ENCODE data around the gene MON1B. TPM values are rescaled to one million over a fixed set of nuclear protein-coding genes. Genes with fewer than 3 reads are reported as not detected.
"Not testable (repeated sequence)": the region's sequence is repeated elsewhere in the genome, so short reads cannot be mapped to it uniquely, and the experiment has no call there.

The MON1B gene
- total RNA-seq (2014; rRNA removed; shearing (Covaris generic)) = 6.1 and 6.9 TPM in 2 replicates
- polyA plus RNA-seq (2015; cell fraction: cytosol; rRNA removed) = 50.5 and 52.4 TPM in 2 replicates
- 61.1 and 67.8 TPM in 2 replicates for polyA plus RNA-seq (2015; cell fraction: nucleus; rRNA removed)

DNA sequence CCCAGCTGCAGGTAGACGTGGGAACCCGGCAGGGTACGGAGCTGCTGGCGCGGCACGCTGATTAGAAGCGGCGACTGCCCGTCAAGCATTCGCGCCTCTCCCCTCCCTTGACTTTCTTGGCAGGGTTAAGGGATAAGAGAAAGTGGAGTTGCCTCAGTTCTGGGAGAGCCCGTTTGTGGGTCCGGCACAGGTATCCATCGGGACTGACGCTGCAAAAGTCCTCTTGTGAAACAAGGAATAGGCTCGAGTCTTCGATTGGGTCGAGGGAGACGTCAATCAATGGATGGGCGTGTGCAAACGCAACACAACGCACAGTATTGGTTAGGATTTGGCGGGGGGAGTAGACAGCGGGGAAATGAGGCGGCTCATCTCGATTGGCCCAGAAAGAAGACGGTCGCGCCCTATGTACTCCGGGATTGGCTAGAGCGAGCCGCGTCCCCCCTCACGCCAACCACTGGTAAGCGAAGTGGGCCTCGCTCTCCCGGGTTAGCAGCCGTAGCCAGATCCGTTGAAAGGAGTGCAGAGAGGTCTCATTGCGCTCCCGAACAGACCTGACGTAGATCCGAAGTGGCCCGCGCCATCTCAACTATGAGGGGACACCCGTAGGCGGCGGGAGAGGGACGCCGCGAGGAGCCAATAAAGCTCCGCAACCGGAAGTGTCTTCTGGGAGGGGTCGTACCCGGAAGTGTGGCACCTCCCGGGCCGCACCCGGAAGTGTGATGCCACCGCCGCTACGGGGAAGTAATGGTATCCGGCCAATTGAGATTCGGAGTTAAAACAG, at the start of gene MON1B:
Gene MON1B (plus strand): TSS at position 713 of the 781 bp plus-strand sequence. CDS start 296 bp downstream, outside the sequence.
- in situ Hi-C loops (cut with HindIII; ENCODE audit: low pct_unique_long_range_greater_than_20kb, low sequenced_read_pairs) = no loop called here

DNA sequence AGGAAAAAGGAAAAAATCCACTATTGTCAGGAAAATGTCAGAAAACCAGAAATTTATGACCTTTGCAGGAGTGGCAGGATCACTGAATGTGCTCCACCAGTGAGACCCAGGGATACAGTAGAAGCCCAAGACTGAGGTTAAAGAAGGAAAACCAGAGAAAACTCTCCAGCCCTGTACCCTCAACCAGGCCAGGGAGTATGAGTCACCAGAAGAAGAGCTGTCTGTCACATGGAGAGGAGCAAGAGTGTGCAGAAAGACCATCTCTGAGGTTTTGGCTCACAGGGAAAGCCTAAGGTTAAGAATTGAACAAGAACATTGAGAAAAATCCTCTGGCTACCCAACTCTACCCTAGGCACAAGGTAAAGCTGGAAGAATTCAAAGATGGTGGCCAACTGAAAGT, 47.6 kb upstream of the MON1B start:
- DNase-seq (ENCODE audit: low read depth, low spot score) = no peak
- in situ Hi-C loops (cut with HindIII; ENCODE audit: low pct_unique_long_range_greater_than_20kb, low sequenced_read_pairs) = no loop called here

More for the DNA sequence above, at the start of gene MON1B:
- DNase-seq (ENCODE audit: low read depth, low spot score) = peak; percentile 98

DNA sequence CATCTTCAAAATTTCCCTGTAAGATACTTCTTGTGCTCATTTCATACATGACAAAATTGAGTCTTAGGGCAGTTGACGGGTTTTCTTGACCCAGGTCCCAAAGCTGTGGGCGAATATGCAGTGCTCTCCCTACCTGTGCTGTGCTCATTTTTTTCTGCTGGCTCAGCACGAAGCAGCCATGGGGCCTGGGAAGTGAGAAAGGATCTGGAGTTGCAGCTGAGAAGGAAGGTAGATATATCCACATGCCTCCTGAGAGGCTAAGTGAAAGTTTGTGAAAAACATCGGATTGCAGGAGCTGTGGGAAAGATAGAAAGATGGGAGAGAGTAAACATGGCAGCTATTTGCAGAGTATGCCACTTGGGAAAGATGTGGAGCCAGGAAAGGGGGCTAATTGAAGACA, 42.9 kb upstream of the MON1B start:
- DNase-seq (ENCODE audit: low read depth, low spot score) = no peak
- in situ Hi-C loops (cut with HindIII; ENCODE audit: low pct_unique_long_range_greater_than_20kb, low sequenced_read_pairs) = no loop called here

DNA sequence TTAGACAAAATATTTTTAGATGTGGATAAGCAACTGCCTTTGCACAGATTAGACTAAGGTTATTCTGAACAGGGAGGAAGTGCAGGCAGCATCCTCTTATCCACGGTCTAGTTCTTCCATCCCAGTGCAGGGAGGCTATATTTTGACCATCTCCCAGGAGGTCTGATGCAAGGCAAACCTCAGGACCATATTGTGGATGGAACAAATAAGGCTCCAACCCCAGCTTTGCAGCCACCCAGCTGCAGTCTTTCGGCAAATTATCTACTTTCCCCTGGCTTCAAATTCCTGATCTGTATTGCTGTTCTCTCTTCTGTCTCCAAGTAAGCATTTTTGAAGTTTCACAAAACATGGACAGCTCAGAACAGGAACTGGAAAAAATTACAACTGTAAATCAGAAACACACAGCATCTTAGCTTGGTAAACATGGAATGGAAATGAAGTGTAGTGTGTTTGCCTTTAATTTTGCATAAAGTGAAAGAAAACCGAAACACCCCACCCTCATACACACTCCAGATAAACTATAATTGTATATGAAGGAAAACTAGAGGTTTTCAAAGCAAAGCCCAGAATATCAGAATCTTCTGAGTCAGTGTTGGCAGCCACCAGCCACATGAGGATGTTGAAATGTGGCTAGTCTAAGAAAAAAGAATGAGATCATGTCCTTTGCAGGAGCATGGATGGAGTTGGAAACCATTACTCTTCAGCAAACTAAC, 33.5 kb upstream of the MON1B start:
- no peak for DNase-seq (ENCODE audit: low read depth, low spot score)
- in situ Hi-C loops (cut with HindIII; ENCODE audit: low pct_unique_long_range_greater_than_20kb, low sequenced_read_pairs) = no loop called here

- in situ Hi-C loops (cut with HindIII; ENCODE audit: low pct_unique_long_range_greater_than_20kb, low sequenced_read_pairs) = no loop called here
- no peak for DNase-seq (ENCODE audit: low read depth, low spot score)
These were observed 32.7 kb upstream of the MON1B start for GRCh38 chr16:77158293-77158692.

- in situ Hi-C loops (cut with HindIII; ENCODE audit: low pct_unique_long_range_greater_than_20kb, low sequenced_read_pairs) = no loop called here
- no peak for DNase-seq (ENCODE audit: low read depth, low spot score)
These were observed 26.0 kb upstream of the MON1B start for GRCh38 chr16:77165006-77165405.

GRCh38 chr16:77165536-77166236, 25.3 kb upstream of the MON1B start:
- in situ Hi-C loops (cut with HindIII; ENCODE audit: low pct_unique_long_range_greater_than_20kb, low sequenced_read_pairs); DNase-seq (ENCODE audit: low read depth, low spot score): not testable (repeated sequence)

GRCh38 chr16:77166726-77167125, 24.3 kb upstream of the MON1B start:
- no peak for DNase-seq (ENCODE audit: low read depth, low spot score)
- in situ Hi-C loops (cut with HindIII; ENCODE audit: low pct_unique_long_range_greater_than_20kb, low sequenced_read_pairs) = no loop called here

GRCh38 chr16:77168901-77169300, 22.1 kb upstream of the MON1B start:
- in situ Hi-C loops (cut with HindIII; ENCODE audit: low pct_unique_long_range_greater_than_20kb, low sequenced_read_pairs) = no loop called here
- DNase-seq (ENCODE audit: low read depth, low spot score) = no peak

DNA sequence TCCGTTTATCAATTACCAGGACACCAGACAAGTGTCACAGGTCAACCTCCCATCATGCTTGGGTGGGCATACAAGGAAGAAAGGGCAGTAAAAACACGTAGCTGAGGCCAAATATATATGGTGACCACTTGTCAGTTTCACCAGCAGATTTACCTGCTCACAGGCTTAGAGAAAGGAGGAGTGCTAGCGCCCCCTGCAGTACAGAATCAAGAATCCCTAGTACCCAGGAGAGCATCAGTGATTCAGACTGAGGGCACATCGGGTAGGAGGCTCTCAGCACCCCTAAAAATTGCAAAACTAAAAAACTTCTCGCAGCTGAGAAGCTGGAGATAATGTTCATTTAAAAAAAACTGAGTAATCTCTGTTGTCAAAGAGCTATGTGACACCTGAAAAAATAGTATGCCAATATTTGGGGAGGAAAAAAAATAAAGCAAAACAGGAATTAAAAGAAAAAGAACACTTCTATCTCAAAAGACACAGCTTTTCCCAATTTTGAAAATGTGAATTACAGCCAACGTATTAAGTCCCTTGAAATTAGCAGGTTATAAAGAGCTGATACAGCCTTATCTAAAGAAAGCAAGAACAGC, 21.2 kb upstream of the MON1B start:
- peak; percentile 68 for DNase-seq (ENCODE audit: low read depth, low spot score)
- in situ Hi-C loops (cut with HindIII; ENCODE audit: low pct_unique_long_range_greater_than_20kb, low sequenced_read_pairs) = no loop called here

DNA sequence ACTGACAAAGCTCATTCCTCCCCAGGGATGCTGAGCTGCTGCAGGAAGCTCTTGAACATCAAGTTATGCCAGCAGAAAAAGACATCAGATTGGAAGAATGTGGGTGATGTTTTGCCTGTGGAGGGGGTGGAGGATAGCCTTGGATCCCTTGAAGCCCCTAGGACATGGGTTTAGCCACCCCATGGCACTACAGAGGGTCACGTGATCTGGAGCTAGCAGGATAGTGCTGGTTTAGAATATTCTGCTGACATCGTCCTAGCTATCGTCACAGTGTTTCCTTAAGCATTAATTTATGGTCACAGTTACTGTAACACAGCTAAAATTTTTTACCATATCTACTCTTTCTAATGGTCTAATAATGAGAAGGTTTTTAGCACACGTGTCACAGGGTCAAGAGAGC, 20.2 kb upstream of the MON1B start:
- in situ Hi-C loops (cut with HindIII; ENCODE audit: low pct_unique_long_range_greater_than_20kb, low sequenced_read_pairs) = no loop called here
- no peak for DNase-seq (ENCODE audit: low read depth, low spot score)

- DNase-seq (ENCODE audit: low read depth, low spot score) = peak; percentile 74
- in situ Hi-C loops (cut with HindIII; ENCODE audit: low pct_unique_long_range_greater_than_20kb, low sequenced_read_pairs) = no loop called here
These were observed 19.0 kb upstream of the MON1B start for GRCh38 chr16:77171745-77172635.

DNA sequence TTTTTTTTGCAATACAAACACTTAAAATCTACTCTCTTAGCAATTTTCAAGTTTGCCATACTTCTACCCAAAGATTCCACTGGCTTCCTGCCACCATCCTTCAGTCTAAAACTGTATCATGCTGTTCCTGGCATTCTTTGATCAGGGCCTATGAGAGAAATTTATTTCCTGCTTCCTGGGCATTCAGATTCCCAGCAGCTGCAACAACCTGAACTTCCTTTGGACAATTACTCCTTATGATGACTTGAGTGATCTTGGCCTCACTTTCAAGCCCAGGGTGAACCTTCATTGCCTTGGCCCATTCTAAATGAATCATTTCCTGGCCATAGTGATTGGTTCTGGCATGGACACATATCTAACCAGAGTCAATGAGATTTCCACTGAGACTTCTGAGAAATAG, 18.0 kb upstream of the MON1B start:
- in situ Hi-C loops (cut with HindIII; ENCODE audit: low pct_unique_long_range_greater_than_20kb, low sequenced_read_pairs) = no loop called here
- no peak for DNase-seq (ENCODE audit: low read depth, low spot score)

DNA sequence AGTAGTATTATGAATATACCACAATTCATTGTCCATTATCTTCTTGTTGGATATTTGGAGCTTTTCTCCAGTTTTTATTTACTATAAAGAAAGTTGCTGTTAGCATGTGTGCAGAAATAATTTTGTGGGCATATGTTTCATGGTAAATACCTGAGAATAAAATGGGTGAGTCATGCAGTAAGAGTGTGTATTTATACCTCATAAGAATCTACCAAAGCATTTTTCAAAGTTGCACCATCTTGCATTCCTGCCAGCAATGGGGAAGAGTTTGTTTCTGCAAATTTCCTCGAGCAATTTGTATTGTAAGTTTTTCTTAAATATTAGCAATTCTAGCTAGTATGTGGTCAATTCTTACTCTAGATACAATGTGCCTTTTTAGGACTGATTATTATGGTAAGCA, 7.9 kb upstream of the MON1B start:
- DNase-seq (ENCODE audit: low read depth, low spot score) = no peak
- in situ Hi-C loops (cut with HindIII; ENCODE audit: low pct_unique_long_range_greater_than_20kb, low sequenced_read_pairs) = no loop called here

GRCh38 chr16:77186298-77186697, 4.7 kb upstream of the MON1B start:
- in situ Hi-C loops (cut with HindIII; ENCODE audit: low pct_unique_long_range_greater_than_20kb, low sequenced_read_pairs); DNase-seq (ENCODE audit: low read depth, low spot score): not testable (repeated sequence)

DNA sequence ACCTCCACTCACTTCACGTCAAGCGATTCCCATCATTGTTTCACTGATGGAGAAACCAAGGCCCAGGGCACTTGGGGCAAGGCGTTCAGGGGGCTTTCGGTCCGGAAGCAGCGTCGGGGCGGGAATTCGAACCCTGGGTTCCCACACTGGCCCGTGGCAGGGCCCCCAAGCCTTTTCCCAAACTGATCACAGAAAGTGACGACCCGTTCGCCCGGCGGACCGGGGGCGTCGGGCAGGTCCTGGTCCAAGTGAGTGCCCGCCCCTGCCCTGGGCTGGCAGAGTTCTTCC, 856 bp upstream of the MON1B start:
- DNase-seq (ENCODE audit: low read depth, low spot score) = no peak
- in situ Hi-C loops (cut with HindIII; ENCODE audit: low pct_unique_long_range_greater_than_20kb, low sequenced_read_pairs) = no loop called here

GRCh38 chr16:77191259-77191969, 424 bp downstream of the MON1B start:
- no peak for DNase-seq (ENCODE audit: low read depth, low spot score)
- in situ Hi-C loops (cut with HindIII; ENCODE audit: low pct_unique_long_range_greater_than_20kb, low sequenced_read_pairs) = no loop called here
